Stimulated activated CD4-positive, alpha-beta T cell treated with anti-CD3 and anti-CD28 coated beads, Interleukin-15, amount 100 ng/mL, for 48 hours (primary cell): Measurements from ENCODE around the gene TCAF2.
"Not testable (repeated sequence)": the region's sequence is repeated elsewhere in the genome, so short reads cannot be mapped to it uniquely, and the experiment has no call there.

Experiments
- DNase-seq, 2 donors: peaks; one replicate each; pipeline ENCODE4 v3.0.0-alpha.2; 2020; ENCODE audit warnings: low read depth in 2 of 2

Gene TCAF2

DNA sequence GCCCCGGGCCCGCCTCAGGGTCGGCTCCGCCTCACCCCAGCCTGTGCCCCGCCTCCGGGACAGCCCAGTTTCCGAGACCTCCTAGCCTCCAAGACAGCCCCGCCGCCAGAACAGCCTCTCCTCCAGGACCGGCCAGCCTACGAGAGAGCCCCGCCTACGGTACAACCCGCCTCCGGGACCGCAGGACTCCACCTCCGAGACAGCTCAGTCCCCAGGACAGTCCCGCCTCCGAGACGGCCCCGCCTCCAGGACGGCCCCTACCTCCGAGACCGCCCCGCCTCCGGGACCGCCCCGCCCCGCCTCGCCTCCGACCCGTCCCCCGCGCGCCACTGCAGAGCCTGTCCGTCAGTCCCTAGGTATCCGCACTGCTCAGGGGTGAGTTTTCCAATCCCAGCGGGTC is at the start of gene TCAF2:
TSS of gene TCAF2 (plus strand) at position 329 of the 400 bp plus-strand sequence.
- DNase-seq, result peak in 1 of 2 donors; percentile 60

DNA sequence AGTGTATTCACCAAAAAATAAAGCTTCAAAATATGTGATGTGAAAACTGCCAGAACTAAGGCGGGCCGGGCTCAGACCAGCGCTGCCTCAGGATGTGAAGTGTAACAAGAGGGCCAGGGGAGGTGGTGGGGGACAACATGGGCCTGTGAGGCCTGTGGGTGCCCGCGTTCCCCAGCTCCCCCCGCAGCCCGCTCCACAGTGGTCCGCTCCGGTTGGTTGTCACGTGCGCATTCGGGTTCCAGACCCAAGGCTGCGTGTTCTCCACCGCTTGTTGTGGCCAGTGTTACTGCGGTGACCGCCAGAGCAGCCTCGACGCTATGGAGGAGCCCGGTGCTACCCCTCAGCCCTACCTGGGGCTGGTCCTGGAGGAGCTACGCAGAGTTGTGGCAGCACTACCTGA is 49.3 kb upstream of the TCAF2 start, which contains the start of gene CTAGE15:
TSS of gene CTAGE15 (plus strand) at position 301 of the 400 bp plus-strand sequence. CDS start at position 318, 17 bp downstream.
- DNase-seq, result not testable (repeated sequence)

DNA sequence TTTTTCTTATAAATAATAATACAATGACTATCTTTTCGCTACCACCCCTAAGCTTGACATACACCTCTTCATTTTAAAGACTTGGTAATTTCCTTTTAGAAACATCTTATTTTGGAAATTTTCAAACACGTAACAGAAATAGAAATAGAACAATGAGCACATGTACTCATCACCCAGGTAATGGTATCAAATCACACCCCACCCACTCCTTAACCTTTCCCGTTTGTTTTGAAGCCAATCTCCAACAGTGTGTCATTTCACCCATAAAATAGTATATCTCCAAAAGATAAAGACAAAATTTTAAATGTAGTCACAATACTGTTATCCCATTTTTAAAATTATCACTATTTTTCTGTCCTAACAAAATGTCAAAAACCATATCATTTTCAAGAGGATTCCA is 32.6 kb upstream of the TCAF2 start:
- DNase-seq, result not testable (repeated sequence)

DNA sequence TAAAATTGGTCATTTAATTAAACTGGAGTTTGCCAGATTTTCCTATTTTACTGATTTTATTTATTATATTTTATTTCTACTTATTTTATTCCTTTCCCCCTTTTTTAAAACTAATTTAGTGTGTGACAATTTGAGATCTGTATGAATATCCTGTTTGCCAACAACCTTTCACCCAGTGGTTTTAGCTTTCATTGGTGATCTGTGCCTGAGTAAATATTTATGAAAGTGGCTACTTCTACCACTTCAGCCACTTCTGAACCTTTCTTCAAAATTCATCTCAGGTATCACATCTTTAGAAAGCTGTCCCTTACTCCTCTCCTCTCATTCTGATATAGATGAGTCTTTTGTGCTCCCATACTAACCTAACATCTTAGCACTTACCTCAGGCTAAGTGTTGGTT is 30.9 kb upstream of the TCAF2 start:
- not testable (repeated sequence) for DNase-seq

DNA sequence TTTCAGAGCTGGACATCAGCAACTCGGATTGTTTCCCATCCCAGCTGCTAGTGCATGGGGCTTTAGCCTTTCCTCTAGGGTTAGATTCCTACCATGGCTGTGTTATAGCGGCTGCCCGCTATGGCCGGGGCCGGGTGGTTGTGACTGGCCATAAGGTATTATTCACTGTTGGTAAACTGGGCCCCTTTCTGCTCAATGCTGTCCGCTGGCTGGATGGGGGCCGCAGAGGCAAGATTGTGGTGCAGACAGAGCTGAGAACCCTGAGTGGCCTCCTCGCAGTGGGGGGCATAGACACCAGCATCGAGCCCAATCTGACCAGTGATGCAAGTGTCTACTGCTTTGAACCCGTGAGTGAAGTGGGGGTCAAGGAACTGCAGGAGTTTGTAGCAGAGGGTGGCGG is 22.7 kb upstream of the TCAF2 start:
- DNase-seq, result not testable (repeated sequence)

DNA sequence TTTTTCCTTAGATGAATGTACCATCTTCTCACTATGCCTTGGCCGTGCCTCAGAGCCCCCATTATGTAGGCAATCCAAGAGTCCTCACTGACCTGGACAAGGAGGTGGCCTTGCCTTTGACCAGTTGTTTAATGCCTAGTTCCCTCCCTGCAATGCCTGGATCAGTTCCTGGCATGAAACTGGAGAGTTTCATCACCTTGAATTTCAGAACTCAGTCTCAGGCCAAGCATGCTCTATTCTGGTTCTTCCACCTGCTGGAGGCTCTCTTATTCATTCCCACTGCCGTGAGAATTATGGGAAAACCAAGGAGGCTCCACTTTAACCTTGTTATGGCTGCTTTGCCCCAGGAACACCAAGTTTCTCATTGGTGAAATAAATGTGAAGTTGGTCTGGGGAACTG is 17.2 kb upstream of the TCAF2 start:
- not testable (repeated sequence) for DNase-seq

DNA sequence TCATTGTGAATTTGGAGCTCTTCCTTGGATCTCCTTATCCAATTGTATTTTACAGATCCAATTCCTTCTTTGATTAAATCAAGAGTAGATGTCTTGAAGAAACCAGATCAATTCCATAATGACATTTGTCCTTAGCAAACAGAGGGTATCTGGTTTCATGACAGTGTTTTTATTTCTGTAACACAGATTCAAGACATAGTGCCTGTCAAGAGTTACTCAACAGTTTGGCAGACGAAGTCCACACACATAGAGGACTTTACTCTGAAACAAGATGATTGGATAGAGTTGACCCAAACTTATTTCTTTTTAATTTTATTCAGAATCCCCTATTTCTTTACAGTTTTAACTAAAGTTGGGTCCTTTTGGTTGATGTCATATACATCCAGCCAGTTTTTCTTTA is 14.7 kb upstream of the TCAF2 start:
- not testable (repeated sequence) for DNase-seq

DNA sequence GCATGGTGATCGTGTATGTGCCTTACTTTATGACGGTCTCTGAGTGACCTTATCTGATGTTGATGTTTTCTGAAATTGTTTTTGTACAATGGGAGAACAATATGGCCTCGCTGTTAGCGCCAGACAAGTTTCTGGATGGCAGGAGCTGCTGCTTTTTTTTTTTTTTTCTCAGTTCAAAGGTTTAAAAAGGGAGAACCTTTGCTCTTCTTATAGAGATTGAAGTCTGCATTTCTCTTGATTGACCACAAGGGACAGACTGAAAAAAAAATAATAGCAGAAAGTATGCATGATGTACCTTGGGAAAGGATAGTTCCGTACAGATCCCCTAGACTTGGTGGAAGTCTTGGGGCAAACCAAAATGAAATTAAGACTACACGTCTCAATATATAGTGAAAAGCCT is 5.2 kb upstream of the TCAF2 start:
- not testable (repeated sequence) for DNase-seq

DNA sequence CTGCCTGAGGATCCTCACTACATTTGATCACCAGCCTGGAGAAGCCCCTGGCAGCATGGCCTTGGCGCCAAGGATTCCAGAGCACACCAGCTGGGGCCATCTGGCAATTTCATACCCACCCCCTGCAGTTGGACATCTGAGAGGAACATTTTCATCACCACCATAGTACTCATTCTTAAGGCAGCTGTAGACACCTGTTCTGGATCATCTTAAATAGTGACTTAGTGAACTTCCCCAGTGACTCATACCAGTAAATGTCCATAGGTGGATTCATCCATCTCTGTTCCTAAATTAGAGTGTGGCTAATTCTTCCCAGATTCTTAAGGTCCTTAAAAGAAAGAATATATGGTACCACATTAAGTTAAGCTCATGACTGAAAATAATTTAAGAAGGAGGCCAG is 3.6 kb upstream of the TCAF2 start:
- not testable (repeated sequence) for DNase-seq

DNA sequence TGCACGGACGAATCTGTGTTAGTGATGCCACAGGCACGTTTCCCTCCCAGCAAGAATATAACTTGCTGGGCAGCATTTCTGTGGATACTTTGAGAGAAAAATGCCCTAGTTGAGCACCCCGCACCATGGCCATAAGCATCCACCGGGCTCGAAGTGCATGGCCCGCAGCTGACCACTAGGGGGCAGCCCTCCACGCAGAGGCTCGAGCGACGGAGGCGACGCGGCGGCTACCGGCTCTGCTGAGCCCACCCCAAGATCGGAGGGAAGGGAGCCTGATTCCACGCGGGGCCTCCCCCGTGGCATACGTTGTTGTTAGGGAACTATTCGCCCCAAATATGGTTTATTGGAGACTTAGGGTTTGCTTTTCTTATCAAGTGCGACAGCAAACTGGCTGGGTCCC is 716 bp upstream of the TCAF2 start:
- DNase-seq, result not testable (repeated sequence)

DNA sequence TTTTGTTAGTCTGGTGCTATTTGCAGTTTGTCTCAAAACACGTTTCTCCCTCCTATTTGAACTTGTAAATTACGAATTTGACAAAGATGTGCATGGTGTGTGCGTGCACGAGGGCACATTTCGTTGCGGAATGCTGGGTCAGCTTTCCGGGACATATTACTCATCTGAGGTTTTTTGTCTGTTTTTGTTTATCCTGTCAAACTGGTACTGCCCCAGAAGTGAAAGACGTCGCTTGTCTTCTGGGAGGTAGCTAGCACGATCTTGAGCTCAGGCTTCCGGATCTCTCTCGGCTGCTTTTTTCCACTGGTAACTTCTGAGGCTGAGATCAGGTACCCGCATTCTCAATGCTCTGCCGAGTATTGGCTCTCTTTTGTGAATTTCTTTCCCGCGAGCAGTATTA is 401 bp downstream of the TCAF2 start:
- not testable (repeated sequence) for DNase-seq

DNA sequence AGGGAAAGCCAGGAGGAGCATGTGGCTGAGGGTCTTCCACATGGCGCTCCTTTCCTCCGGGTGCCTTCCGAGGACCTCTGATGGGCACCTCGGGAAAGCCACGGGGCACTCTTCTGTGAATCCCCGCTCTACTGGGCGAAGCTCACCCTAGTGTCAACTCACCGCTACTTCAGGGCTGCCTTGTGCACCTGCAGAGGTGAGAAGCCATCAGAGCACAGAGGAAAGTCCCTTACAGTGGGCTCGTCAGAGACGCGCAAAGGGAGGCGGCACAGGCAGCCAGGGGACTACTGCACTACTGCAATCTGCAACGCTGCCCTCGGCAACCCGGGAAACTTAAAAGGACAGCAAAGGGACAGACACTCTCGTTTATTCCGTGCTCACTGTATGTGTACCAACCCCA is 1.4 kb downstream of the TCAF2 start:
- DNase-seq, result not testable (repeated sequence)

DNA sequence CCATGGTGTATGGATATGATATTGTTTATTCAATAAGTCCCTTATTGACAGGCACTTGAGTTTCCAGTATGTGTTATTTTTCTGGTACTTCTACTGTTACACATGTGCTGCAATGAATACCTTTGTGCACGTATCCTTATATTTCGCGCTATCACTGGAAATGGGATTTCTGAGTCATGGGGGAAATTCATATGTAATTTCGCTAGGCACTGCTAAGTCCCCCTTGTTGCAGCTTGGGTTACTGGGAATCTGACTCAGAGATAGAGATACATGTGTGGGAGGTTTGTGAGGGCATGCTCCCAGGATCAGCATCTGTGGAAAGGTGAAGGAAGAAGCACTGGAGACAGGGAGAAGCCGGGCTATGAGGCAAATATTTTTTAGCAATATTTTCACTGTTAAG is 9.9 kb downstream of the TCAF2 start:
- not testable (repeated sequence) for DNase-seq

DNA sequence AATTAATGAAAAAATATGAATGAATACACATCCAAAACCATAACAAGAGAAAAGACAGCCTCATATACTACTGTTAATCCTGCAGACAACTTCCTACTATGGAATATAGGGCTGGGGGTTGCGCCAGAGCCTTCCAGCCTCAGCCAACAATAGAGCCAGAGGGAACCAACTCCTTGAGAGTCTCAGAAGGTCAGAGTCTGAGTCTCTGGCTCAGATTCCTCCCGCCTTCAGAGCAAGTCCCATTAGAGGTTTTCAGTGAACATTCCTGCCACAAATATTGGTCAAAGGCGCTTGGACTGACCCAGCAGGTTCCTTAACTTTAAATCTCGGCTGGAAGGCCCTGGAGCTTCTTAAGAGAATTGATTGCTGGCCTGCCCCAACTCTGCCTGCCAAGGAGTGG is 11.7 kb downstream of the TCAF2 start:
- not testable (repeated sequence) for DNase-seq

DNA sequence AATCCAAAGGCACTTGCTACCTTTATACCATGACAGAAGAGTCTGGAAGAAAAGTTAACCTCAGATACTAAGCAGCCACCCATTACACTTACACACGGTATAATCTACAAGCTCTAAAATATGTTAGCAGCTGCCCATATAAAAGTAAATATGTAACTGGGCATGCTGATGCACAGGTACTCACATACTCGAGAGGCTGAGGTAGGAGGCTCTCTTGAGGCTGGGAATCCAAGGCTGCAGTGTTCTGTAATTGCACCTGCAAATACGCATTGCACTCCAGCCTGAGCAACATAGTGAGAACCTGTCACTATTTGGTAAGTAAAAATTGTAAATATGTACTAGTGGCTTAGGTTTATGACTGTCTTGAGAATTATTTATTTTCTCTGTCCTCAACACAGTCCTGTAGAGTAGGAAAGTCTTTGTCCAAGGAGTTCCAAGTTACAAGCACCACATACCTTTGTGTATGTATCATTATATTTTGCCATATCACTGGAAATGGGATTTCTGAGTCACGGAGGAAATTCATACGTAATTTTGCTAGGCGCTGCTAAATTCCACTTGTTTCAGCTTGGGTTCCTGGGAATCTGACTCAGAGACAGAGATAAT is 12.3 kb downstream of the TCAF2 start:
- not testable (repeated sequence) for DNase-seq

DNA sequence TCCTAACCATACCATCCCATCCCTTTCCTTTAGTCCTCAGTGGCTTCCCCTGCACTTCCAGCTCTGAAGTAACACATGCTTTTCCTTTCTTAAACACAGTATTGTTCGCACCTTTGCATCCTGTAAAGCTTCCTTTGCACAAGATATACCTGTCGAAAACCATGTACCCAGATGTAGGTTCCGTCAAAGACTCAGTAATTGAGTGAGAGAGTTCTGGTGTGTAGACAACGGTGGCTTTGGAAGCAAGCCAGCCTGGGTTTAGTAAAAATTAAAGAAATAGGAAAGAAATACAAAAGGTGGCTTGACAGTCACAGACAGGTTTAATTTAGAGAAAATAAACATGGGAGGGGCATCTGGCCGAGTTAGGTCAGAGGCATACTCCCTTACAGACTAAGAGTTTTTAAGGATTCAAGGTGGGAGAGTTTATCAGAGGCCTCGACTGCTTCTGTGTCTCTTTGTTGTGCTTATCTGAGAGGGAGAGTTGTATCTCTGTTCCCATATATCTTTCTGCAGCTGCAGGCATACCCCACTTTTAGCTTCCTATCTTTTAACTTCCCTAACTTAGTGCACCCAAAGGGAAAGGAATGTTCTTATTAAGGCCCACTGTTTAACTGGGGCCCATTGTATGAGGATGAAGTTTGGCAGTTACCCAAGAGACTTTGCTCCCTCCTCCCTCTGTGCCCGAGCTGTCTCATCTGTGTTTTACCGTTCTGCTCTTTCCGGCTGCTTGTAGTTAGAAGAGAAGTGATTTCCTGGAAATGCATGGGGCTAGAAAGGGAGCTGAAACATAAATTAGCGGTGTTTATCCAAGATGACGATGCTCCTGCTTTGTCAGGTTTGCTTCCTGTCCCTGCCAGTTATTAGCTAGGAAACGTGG is 14.8 kb downstream of the TCAF2 start:
- not testable (repeated sequence) for DNase-seq

DNA sequence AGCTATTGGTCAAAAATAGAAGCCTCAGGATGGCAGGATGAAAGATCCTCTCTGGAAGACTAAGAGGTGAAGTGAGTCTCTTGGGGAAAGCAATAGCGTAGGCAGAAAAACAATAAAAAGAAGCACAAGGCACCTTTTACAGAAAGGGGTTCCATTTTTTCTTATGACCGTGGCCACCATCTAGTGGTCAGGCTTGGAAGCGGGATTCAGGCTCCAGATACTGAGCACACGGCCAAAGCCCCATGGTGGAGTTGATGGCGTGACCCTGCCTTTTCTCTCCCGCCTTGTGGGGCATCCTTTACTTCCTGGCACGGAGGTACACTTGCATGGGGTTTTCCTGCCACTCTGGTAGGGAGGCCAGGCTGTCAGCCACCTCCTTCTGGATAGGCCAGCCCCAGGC is 18.6 kb downstream of the TCAF2 start:
- not testable (repeated sequence) for DNase-seq

DNA sequence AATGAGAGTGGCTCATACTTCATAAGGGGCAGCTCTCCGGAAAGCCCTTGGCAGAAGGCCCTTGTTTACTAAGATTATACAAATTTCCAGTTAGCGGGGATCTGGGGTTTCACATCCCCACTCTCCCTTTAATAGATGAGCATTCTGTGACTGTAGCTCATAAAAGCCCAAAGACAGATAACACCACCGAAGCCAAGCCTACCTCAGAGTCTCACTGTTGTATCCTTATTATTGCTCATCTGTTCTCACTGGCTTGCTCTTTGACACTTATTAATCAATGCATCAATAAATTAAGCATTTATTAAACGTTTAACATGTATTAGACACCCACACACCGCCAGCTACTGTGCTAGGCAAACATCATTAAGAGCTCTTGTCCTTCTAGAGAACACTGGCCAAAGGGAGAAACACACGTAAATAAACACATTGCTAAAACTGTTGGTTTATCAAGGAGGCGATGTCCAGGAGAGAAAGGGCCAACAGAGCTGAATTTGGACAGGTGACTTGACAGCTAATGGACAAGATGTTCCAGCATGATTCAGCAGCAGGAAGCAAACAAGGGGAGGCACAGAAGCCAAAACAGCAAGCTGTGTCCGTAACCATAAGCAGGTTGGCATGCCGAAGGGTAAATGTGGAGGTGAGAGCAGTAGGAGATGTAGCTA is 19.9 kb downstream of the TCAF2 start:
- not testable (repeated sequence) for DNase-seq

DNA sequence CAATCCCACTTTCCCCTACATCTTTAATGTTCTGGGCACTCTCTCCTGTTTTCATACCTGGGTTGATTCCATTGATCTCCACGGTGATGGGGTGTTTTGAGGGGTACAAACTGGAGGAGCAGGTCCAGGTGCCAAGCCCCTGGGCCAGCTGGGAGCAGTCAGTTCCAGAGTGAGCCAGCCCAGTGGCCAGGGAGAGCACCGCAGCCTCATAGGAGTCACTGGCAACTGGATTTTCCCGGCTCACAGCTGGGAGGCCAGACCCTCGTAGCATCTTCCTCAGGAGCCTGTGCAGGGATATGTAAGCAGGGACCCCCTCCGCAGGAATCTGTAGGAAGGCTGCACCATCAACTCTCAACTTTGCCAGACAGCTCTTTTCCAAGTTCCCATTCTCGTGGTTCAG is 25.8 kb downstream of the TCAF2 start:
- DNase-seq, result not testable (repeated sequence)

DNA sequence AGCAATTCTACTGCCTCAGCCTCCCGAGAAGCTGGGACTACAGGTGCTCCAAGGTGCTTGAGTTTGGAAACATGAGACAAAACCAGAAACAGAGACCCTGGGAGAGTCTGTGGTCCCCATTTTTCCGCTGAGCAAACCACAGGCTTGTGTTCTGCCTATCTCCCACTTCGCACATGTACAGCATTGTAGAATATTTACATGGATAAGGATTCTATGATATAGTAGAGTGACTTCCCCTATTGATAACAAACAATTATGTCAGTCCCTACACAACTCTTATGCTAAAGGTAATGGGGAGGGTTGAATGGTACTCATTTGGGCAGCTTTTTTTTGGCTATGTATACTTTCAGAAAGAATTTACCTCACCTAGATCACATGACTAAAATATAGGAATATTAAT is 29.1 kb downstream of the TCAF2 start:
- not testable (repeated sequence) for DNase-seq

DNA sequence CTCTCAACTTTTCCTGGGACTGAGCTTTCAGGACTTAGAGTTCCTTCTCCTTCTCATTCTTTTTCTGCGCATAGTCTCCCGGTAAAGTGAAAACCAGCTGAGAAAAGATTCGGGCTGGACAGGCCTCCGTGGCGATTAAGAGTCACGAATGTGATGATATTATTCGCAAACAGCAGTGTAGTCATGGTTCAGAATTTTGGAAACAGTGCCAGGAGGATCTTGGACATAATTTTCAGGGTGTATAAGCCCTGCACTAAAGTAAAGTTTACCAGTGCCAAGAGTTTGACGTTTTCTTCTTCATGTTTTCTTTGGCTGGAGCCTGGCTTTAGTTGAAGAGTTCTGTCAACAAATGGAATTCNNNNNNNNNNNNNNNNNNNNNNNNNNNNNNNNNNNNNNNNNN is 29.7 kb downstream of the TCAF2 start:
- DNase-seq, result not testable (repeated sequence)
